ENCODE data around the gene NCOA7.

DNA sequence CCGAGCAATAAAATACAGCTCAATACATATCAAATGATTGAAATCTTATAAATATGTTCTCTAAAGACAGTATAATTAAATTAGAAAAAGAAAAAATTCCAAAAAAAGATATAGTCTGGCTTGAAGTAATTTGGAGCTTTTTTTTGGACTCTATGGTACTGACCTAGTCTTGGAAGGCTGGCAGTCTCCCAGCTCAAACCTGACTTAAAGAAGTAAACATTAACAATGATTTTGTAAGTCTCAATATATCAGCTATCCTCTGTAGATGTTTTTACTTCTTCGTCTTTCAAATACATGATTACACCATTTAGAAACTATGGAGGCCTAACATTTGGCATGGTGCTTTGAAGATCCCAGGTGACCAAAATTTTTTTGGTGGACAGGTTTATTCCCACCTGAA is 180.0 kb downstream of the NCOA7 start:
- TF ChIP-seq, protein P1, sequence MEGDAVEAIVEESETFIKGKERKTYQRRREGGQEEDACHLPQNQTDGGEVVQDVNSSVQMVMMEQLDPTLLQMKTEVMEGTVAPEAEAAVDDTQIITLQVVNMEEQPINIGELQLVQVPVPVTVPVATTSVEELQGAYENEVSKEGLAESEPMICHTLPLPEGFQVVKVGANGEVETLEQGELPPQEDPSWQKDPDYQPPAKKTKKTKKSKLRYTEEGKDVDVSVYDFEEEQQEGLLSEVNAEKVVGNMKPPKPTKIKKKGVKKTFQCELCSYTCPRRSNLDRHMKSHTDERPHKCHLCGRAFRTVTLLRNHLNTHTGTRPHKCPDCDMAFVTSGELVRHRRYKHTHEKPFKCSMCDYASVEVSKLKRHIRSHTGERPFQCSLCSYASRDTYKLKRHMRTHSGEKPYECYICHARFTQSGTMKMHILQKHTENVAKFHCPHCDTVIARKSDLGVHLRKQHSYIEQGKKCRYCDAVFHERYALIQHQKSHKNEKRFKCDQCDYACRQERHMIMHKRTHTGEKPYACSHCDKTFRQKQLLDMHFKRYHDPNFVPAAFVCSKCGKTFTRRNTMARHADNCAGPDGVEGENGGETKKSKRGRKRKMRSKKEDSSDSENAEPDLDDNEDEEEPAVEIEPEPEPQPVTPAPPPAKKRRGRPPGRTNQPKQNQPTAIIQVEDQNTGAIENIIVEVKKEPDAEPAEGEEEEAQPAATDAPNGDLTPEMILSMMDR (IDR thresholded peaks at IDR 0.05; ENCODE audit: low read length): no peak
- TF ChIP-seq EZH2 (IDR thresholded peaks at IDR 0.05; ENCODE audit: borderline replicate concordance, low read length): no peak
